NT2/D1 (cell line): ENCODE data around the gene SIGMAR1.

ENCODE experiments used
- SUZ12 ChIP-seq: IDR thresholded peaks from 2 replicates; pipeline ENCODE4 v1.6.1; 2011; ENCODE audit not compliant: insufficient read length, insufficient read depth; ENCODE audit errors: extremely low read depth
- YY1 ChIP-seq: IDR thresholded peaks from 2 replicates; pipeline ENCODE4 v1.6.1; 2011; ENCODE audit not compliant: insufficient read length, insufficient read depth
- ZNF274 ChIP-seq: IDR thresholded peaks from 2 replicates; pipeline ENCODE4 v1.6.1; 2011; ENCODE audit warnings: mild to moderate bottlenecking, low read depth, low read length

GRCh38 chr9:34600908-34601307 is 36.7 kb downstream of the SIGMAR1 start:
- TF ChIP-seq SUZ12 (no peak), ZNF274 (no peak), YY1 (no peak)
